ENCODE results near the gene GTF3C5. TPM values are rescaled to one million over a fixed set of nuclear protein-coding genes. Genes with fewer than 3 reads are reported as not detected.

Gene GTF3C5
- total RNA-seq, 1 experiment from 2014 or later, result 104 TPM

DNA sequence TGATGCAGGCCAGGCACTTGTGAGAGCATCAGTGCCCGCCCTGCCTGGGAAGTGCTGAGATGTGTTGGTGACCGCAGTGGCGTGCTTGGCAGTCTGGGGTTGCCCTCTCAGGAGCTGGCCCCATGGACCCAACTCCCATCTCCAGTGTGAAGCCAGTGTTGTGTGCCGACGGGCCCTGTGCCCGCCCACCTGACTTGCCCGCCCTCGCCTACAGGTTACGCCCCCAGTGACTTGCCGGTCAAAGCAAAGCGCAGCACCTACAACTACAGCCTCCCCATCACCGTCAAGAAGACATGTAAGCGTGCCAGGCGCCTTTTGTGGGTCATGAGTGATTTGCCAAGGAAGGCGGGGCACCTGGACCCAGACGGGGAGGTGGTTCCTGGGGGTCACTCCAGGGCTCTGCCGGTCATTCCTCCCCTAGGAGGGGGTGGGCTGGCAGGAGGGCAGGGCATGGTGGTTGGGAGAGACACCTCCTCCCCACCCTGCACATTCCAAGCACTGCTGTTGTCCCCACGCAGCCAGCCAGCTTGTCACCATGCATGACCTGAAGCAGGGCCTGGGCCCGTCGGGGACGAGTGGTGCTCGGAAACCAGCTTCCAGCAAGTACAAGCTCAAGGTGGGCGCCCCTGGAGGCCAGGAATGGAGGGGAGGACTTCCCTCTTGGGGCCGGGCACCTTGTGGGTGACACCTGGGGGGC lies 23.5 kb downstream of the GTF3C5 start:
- POLR2A ChIA-PET, result no interaction called here

DNA sequence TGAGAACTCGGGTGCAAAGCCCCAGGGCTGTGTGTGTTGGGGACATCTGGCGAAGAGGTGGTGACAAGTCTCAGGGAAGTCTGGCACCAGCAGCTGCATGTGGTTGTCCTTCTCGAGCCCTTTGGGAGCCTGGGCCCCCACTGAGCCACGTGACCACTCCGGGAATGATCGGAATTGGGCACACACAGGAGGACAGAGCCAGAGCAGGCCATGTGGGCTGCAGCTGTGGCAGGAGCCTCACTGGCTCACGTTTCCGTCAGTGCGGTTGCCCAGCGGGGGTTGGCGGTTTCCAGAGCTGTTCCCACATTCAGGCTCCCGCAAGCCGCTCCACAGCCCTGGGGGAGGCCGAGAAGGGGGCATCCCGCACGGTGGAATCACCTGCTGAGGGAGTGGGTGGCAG lies 24.2 kb downstream of the GTF3C5 start:
- Mint-ChIP-seq H3K36me3 (peaks cover 47% of the 10 kb centered on the region), H3K4me1 (peaks cover 16% of the 10 kb centered on the region), H3K27ac (no peak overlapping the region), H3K4me3 (no peak overlapping the region), H3K9me3 (no peaks in the 10 kb centered on the region), H3K27me3 (ENCODE audit: low read depth) (no peaks in the 10 kb centered on the region)
- ATAC-seq (no peak), DNase-seq (ENCODE audit: low spot score) (no peak)
- no peak for TF ChIP-seq NR3C1 (CRISPR knock-in tag; conservative IDR thresholded peaks at IDR 0.05; ENCODE audit: low read depth)
- TF ChIP-seq, protein P1, sequence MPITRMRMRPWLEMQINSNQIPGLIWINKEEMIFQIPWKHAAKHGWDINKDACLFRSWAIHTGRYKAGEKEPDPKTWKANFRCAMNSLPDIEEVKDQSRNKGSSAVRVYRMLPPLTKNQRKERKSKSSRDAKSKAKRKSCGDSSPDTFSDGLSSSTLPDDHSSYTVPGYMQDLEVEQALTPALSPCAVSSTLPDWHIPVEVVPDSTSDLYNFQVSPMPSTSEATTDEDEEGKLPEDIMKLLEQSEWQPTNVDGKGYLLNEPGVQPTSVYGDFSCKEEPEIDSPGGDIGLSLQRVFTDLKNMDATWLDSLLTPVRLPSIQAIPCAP (CRISPR knock-in tag; IDR thresholded peaks at IDR 0.05), result no peak
- CTCF ChIA-PET, result interaction anchor here (0.7 to 1.1 kb wide), 3 partner anchors 14 to 94 kb away, joined by 3 to 5 read pairs (median 4); no protein-coding TSS in a partner anchor
- POLR2A ChIA-PET, result no interaction called here

More for the DNA sequence above, 23.5 kb downstream of the GTF3C5 start:
- H3K27me3 Mint-ChIP-seq (ENCODE audit: low read depth), result no peaks in the 10 kb centered on the region
- CTCF ChIA-PET, result interaction anchor here (0.7 to 1.1 kb wide), 3 partner anchors 14 to 95 kb away, joined by 3 to 5 read pairs (median 4); no protein-coding TSS in a partner anchor
- no peak for DNase-seq (ENCODE audit: low spot score)
- TF ChIP-seq, protein P2, sequence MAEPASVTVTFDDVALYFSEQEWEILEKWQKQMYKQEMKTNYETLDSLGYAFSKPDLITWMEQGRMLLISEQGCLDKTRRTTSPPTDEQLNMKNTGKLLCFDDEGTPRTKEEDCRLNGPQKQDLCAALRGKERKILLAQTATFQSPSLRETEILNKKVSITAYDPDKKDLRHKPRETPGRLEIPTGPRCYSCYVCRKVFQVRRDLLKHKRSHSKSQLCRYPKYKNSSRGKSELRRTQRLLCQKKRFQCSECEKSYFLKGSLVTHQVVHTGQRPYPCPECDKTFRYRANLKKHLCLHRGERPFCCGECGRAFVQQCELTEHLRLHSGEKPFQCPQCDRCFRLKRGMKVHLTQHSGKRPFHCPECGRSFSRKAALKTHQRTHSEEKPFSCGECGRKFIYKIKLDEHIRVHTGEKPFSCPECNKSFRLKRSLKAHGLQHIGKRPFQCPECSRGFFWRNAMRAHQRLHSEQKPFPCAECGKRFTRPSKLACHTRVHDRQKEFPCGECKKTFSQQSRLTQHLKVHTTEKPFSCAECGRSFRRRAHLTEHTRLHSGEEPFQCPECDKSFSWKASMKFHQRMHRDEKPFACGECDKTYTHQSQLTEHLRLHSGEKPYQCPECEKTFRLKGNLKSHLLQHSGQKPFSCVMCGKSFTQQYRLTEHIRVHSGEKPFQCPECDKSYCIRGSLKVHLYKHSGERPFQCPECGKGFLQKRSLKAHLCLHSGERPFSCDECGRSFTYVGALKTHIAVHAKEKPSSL (CRISPR knock-in tag; conservative IDR thresholded peaks at IDR 0.05), result no peak
- TF ChIP-seq GRHL2 (CRISPR knock-in tag; IDR thresholded peaks at IDR 0.05; ENCODE audit: insufficient replicate concordance, severe bottlenecking), result no peak
- TF ChIP-seq ZNF416 (CRISPR knock-in tag; IDR thresholded peaks at IDR 0.05), result no peak
- TF ChIP-seq ZNF423 (CRISPR knock-in tag; IDR thresholded peaks at IDR 0.05), result no peak
- TF ChIP-seq, protein P3, sequence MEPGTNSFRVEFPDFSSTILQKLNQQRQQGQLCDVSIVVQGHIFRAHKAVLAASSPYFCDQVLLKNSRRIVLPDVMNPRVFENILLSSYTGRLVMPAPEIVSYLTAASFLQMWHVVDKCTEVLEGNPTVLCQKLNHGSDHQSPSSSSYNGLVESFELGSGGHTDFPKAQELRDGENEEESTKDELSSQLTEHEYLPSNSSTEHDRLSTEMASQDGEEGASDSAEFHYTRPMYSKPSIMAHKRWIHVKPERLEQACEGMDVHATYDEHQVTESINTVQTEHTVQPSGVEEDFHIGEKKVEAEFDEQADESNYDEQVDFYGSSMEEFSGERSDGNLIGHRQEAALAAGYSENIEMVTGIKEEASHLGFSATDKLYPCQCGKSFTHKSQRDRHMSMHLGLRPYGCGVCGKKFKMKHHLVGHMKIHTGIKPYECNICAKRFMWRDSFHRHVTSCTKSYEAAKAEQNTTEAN (CRISPR knock-in tag; IDR thresholded peaks at IDR 0.05), result no peak
- no peak for TF ChIP-seq GTF2I (CRISPR knock-in tag; conservative IDR thresholded peaks at IDR 0.05)
- TF ChIP-seq NFYB (CRISPR knock-in tag; conservative IDR thresholded peaks at IDR 0.05; ENCODE audit: low read depth), result no peak
- no peak for TF ChIP-seq RELA (CRISPR knock-in tag; IDR thresholded peaks at IDR 0.05; ENCODE audit: borderline replicate concordance)
- H3K4me1 Mint-ChIP-seq, result peaks cover 10% of the 10 kb centered on the region
- H3K27ac Mint-ChIP-seq, result no peak overlapping the region
- no peaks in the 10 kb centered on the region for H3K9me3 Mint-ChIP-seq
- H3K4me3 Mint-ChIP-seq, result no peak overlapping the region
- ATAC-seq, result no peak
- peaks cover 52% of the 10 kb centered on the region for H3K36me3 Mint-ChIP-seq

DNA sequence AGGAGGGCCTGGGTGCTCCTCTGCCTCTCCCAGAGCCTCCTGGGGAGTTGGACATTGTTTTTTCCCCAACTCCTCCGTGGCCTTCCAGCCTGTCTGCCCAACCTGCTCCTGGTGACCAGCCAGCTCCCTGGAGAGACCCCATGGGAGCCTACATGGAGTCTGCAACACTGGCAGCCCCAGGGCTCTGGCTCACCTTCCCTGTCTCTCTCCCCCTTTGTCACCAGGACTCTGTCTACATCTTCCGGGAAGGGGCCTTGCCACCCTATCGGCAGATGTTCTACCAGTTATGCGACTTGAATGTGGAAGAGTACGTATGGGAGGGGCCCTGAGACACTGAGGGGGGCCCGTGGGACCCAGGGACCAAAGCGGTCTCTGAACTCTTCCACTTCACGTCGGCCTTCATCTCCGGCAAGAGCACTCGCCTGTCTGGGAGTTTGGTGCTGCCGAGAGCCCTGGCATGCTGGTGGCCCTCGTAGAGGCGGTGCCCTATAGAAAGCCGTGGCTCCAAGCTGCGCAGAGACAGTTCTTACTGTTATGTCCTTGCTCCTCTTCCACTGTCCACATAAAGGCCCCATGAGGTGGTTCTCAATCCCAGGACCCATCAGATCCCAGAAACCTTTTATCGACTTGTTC lies 25.1 kb downstream of the GTF3C5 start:
- ChIA-PET POLR2A (no interaction called here), CTCF (interaction anchor here (0.7 to 1.9 kb wide), 2 partner anchors 34 to 132 kb away, joined by 3 to 5 read pairs; no protein-coding TSS in a partner anchor)
- Mint-ChIP-seq H3K4me3 (no peak overlapping the region), H3K4me1 (peaks cover 22% of the 10 kb centered on the region), H3K36me3 (peaks cover 41% of the 10 kb centered on the region), H3K9me3 (no peaks in the 10 kb centered on the region), H3K27ac (no peak overlapping the region), H3K27me3 (ENCODE audit: low read depth) (no peaks in the 10 kb centered on the region)
- ATAC-seq (no peak), DNase-seq (ENCODE audit: low spot score) (no peak)
- no peak for TF ChIP-seq RORB (CRISPR knock-in tag; IDR thresholded peaks at IDR 0.05)
- TF ChIP-seq NR3C1 (CRISPR knock-in tag; conservative IDR thresholded peaks at IDR 0.05; ENCODE audit: low read depth), result no peak
- TF ChIP-seq, protein P4, sequence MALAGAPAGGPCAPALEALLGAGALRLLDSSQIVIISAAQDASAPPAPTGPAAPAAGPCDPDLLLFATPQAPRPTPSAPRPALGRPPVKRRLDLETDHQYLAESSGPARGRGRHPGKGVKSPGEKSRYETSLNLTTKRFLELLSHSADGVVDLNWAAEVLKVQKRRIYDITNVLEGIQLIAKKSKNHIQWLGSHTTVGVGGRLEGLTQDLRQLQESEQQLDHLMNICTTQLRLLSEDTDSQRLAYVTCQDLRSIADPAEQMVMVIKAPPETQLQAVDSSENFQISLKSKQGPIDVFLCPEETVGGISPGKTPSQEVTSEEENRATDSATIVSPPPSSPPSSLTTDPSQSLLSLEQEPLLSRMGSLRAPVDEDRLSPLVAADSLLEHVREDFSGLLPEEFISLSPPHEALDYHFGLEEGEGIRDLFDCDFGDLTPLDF (CRISPR knock-in tag; IDR thresholded peaks at IDR 0.05), result no peak
- no peak for TF ChIP-seq RELA (CRISPR knock-in tag; IDR thresholded peaks at IDR 0.05; ENCODE audit: borderline replicate concordance)
- no peak for TF ChIP-seq KAT7 (CRISPR knock-in tag; IDR thresholded peaks at IDR 0.05; ENCODE audit: borderline replicate concordance)
- TF ChIP-seq ELF4 (CRISPR knock-in tag; IDR thresholded peaks at IDR 0.05; ENCODE audit: low read depth), result no peak
- no peak for TF ChIP-seq SMAD3 (CRISPR knock-in tag; IDR thresholded peaks at IDR 0.05; ENCODE audit: borderline replicate concordance)
- no peak for TF ChIP-seq SOX15 (CRISPR knock-in tag; IDR thresholded peaks at IDR 0.05)
- TF ChIP-seq, protein P5, sequence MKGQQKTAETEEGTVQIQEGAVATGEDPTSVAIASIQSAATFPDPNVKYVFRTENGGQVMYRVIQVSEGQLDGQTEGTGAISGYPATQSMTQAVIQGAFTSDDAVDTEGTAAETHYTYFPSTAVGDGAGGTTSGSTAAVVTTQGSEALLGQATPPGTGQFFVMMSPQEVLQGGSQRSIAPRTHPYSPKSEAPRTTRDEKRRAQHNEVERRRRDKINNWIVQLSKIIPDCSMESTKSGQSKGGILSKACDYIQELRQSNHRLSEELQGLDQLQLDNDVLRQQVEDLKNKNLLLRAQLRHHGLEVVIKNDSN (CRISPR knock-in tag; IDR thresholded peaks at IDR 0.05), result no peak
- no peak for TF ChIP-seq ZNF671 (CRISPR knock-in tag; IDR thresholded peaks at IDR 0.05)
- TF ChIP-seq, protein P6, sequence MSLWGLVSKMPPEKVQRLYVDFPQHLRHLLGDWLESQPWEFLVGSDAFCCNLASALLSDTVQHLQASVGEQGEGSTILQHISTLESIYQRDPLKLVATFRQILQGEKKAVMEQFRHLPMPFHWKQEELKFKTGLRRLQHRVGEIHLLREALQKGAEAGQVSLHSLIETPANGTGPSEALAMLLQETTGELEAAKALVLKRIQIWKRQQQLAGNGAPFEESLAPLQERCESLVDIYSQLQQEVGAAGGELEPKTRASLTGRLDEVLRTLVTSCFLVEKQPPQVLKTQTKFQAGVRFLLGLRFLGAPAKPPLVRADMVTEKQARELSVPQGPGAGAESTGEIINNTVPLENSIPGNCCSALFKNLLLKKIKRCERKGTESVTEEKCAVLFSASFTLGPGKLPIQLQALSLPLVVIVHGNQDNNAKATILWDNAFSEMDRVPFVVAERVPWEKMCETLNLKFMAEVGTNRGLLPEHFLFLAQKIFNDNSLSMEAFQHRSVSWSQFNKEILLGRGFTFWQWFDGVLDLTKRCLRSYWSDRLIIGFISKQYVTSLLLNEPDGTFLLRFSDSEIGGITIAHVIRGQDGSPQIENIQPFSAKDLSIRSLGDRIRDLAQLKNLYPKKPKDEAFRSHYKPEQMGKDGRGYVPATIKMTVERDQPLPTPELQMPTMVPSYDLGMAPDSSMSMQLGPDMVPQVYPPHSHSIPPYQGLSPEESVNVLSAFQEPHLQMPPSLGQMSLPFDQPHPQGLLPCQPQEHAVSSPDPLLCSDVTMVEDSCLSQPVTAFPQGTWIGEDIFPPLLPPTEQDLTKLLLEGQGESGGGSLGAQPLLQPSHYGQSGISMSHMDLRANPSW (CRISPR knock-in tag; conservative IDR thresholded peaks at IDR 0.05; ENCODE audit: low read depth), result no peak
- no peak for TF ChIP-seq CBFB (CRISPR knock-in tag; IDR thresholded peaks at IDR 0.05; ENCODE audit: low read depth)

All from WTC11 (cell line).